COR-L47 (cell line): ENCODE results near the gene ZFP91.
"Not testable (repeated sequence)": the region's sequence is repeated elsewhere in the genome, so short reads cannot be mapped to it uniquely, and the experiment has no call there.

ENCODE experiments used
- DNase-seq: peaks from one replicate; lab custom pipeline; 2025; lab: John Stamatoyannopoulos, UW

ZFP91 gene

GRCh38 chr11:58578635-58579191, at the start of gene ZFP91:
ZFP91 (plus strand) TSS chr11:58579063; CDS start chr11:58579282, 219 bp downstream.
- DNase-seq: peak; percentile 98

GRCh38 chr11:58530236-58530635, 48.6 kb upstream of the ZFP91 start:
- DNase-seq: no peak

- no peak for DNase-seq
Measured at GRCh38 chr11:58531865-58532341, 47.0 kb upstream of the ZFP91 start.

- no peak for DNase-seq
Measured at GRCh38 chr11:58546841-58547240, 32.0 kb upstream of the ZFP91 start.

GRCh38 chr11:58549644-58550043, 29.2 kb upstream of the ZFP91 start:
- no peak for DNase-seq

- no peak for DNase-seq
Measured at GRCh38 chr11:58560842-58561241, 18.0 kb upstream of the ZFP91 start.

- DNase-seq: no peak
Measured at GRCh38 chr11:58561394-58562098, 17.3 kb upstream of the ZFP91 start.

- no peak for DNase-seq
Measured at GRCh38 chr11:58562375-58562800, 16.5 kb upstream of the ZFP91 start.

GRCh38 chr11:58564231-58564630, 14.6 kb upstream of the ZFP91 start:
- no peak for DNase-seq

- DNase-seq: peak; percentile 34
Measured at GRCh38 chr11:58567889-58568512, 10.9 kb upstream of the ZFP91 start.

- DNase-seq: not testable (repeated sequence)
Measured at GRCh38 chr11:58572906-58573305, 6.0 kb upstream of the ZFP91 start.

- no peak for DNase-seq
Measured at GRCh38 chr11:58573451-58574104, 5.3 kb upstream of the ZFP91 start.

GRCh38 chr11:58574881-58575280, 4.0 kb upstream of the ZFP91 start:
- DNase-seq: no peak

- no peak for DNase-seq
Measured at GRCh38 chr11:58575377-58576020, 3.4 kb upstream of the ZFP91 start, which contains the start of gene LPXN. LPXN (minus strand) TSS chr11:58575856; CDS start chr11:58575772, 84 bp downstream.

- DNase-seq: no peak
Measured at GRCh38 chr11:58576887-58577471, 1.9 kb upstream of the ZFP91 start.

- no peak for DNase-seq
Measured at GRCh38 chr11:58577555-58578135, 1.2 kb upstream of the ZFP91 start.

GRCh38 chr11:58578136-58578634, 678 bp upstream of the ZFP91 start:
- peak; percentile 96 for DNase-seq

- peak; percentile 87 for DNase-seq
Measured at GRCh38 chr11:58579192-58580129, 598 bp downstream of the ZFP91 start.

- no peak for DNase-seq
Measured at GRCh38 chr11:58580311-58580710, 1.4 kb downstream of the ZFP91 start.

GRCh38 chr11:58582437-58582836, 3.6 kb downstream of the ZFP91 start:
- no peak for DNase-seq
